ENCODE data around the gene C16orf96. TPM values are rescaled to one million over a fixed set of nuclear protein-coding genes. Genes with fewer than 3 reads are reported as not detected.
A peak's percentile ranks its signal among the peaks of the same experiment; 100 is the strongest.

The C16orf96 gene
- total and polyA plus RNA-seq, 2 donors (not counting 1 experiment from before 2014, with no cell fraction given) = 0.31 to 0.79 TPM

DNA sequence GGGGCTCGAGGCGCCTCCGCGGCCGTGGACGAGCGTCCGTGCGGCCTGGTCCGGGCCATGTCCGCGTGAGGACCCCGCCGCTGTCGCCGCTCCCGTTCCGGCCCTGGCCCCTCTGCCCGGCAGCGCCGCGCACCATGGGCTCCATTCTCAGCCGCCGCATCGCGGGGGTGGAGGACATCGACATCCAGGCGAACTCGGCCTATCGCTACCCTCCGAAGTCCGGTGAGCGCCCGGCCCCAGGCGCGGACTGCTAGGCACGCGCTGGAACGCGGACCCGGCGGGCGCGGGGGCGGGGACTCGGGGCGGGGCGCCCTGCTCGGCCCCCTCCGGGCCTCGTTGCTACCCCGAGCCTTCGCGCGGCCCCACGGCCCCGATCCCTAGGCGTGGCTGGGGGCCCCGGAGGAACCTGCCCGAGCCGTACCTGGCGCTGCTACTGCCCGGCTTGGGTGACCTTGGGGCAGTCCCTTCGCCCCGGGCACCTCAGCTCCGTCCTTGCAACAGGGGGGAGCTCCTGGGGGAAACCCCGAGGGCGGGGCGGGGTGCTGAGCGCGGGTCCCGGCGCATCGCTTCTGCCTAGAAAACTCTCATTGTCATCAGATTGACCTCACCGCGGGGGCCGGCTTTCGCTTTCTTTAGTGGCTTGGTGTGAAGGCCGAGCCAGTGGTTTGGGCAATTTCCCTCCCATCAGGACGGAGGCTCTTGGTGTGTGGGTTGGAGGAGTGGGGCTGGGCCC, 68.9 kb downstream of the C16orf96 start:
- Mint-ChIP-seq H3K9me3 (ENCODE audit: insufficient read depth) (no peaks in the 10 kb centered on the region), H3K27me3 (no peaks in the 10 kb centered on the region), H3K27ac (peak overlapping the region; percentile 98), H3K4me1 (peaks cover 35% of the 10 kb centered on the region), H3K4me3 (peak overlapping the region; percentile 100)
- Histone ChIP-seq H3K9me3 (ENCODE audit: control extremely low read depth in 1 of 3, control insufficient read depth in 2 of 3, insufficient read depth in 1 of 3, low read length in 2 of 3) (no peaks in the 10 kb centered on the region), H3K4me1 (ENCODE audit: control insufficient read depth in 2 of 2, insufficient read depth in 2 of 2, low read length in 2 of 2) (peaks cover 18 to 27% of the 10 kb centered on the region in 2 donors), H3K4me3 (ENCODE audit: control extremely low read depth in 1 of 5, extremely low read depth in 1 of 5, insufficient read depth in 1 of 5, low read depth in 2 of 5, low read length in 4 of 5) (peak overlapping the region; percentile 67 to 90 (median 73)), H3K36me3 (replicated peaks in 1 of 2; ENCODE audit: control extremely low read depth in 1 of 2, control insufficient read depth in 1 of 2, extremely low read depth in 1 of 2, insufficient read depth in 2 of 2, low read length in 1 of 2) (no peaks in the 10 kb centered on the region), H3K27ac (ENCODE audit: low read length in 2 of 2) (peak overlapping the region; percentile 77 to 97), H3K4me2 (replicated peaks; ENCODE audit: low read depth, low read length, poor library complexity, severe bottlenecking) (peak overlapping the region; percentile 81), H4K20me1 (ENCODE audit: control insufficient read depth, insufficient read depth, low read length, poor library complexity, severe bottlenecking) (peaks cover 17% of the 10 kb centered on the region), H3K9ac (ENCODE audit: low read length) (peak overlapping the region; percentile 96), H2AFZ (ENCODE audit: insufficient read depth, low read depth, low read length, poor library complexity, severe bottlenecking) (peak overlapping the region; percentile 64), H3K79me2 (ENCODE audit: control insufficient read depth, insufficient read depth, low read length) (peaks cover 61% of the 10 kb centered on the region), H3K27me3 (replicated peaks in 1 of 4; ENCODE audit: control extremely low read depth in 1 of 4, control insufficient read depth in 3 of 4, insufficient read depth in 4 of 4, low read length in 3 of 4) (no peaks in the 10 kb centered on the region)
- intact Hi-C loops (cut with micrococcal nuclease) = loop anchor here (1.0 to 10.0 kb wide), 12 partner anchors 9 to 350 kb away; partner anchors contain the start of genes ANKS3, CDIP1, CORO7 and DNAAF8
- POLR2A ChIA-PET = interaction anchor here (0.6 to 3.1 kb wide), 3 partner anchors 10 to 746 kb away, joined by 3 to 33 read pairs (median 4); partner anchors contain the start of gene UBALD1
- ATAC-seq (ENCODE audit: low read depth) (peak; percentile 37), DNase-seq (peak; percentile 91)
- under 1% methylated on average over 79 of the region's 80 CpGs for WGBS (ENCODE audit: insufficient coverage)
- TF ChIP-seq, protein P1, sequence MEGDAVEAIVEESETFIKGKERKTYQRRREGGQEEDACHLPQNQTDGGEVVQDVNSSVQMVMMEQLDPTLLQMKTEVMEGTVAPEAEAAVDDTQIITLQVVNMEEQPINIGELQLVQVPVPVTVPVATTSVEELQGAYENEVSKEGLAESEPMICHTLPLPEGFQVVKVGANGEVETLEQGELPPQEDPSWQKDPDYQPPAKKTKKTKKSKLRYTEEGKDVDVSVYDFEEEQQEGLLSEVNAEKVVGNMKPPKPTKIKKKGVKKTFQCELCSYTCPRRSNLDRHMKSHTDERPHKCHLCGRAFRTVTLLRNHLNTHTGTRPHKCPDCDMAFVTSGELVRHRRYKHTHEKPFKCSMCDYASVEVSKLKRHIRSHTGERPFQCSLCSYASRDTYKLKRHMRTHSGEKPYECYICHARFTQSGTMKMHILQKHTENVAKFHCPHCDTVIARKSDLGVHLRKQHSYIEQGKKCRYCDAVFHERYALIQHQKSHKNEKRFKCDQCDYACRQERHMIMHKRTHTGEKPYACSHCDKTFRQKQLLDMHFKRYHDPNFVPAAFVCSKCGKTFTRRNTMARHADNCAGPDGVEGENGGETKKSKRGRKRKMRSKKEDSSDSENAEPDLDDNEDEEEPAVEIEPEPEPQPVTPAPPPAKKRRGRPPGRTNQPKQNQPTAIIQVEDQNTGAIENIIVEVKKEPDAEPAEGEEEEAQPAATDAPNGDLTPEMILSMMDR (IDR thresholded peaks at IDR 0.05) = no peak
- no peak for TF ChIP-seq EZH2 (IDR thresholded peaks at IDR 0.05; ENCODE audit: borderline replicate concordance, insufficient read depth, low read depth, low read length, poor library complexity, severe bottlenecking)
- CTCF ChIA-PET = interaction anchor here (0.7 to 4.6 kb wide), 10 partner anchors 10 to 222 kb away, joined by 3 to 50 read pairs (median 4); partner anchors contain the start of genes ANKS3, DNAAF8 and UBALD1
